Measurements from ENCODE around the gene GRAP2. TPM values are rescaled to one million over a fixed set of nuclear protein-coding genes. Genes with fewer than 3 reads are reported as not detected.

The GRAP2 gene
- total and polyA plus RNA-seq, 2 of the 8 experiments (the other 6 are each of a cell fraction or from before 2014, with no cell fraction given), result 0.08 TPM; not detected in 1

- WGBS, 2 experiments (ENCODE audit: extremely low coverage in 1 of 2, insufficient coverage in 1 of 2, insufficient read length in 1 of 2, insufficient replicate concordance in 2 of 2, low coverage in 1 of 2, low lambda C conversion rate in 2 of 2, missing lambda C conversion rate in 1 of 2), result 88% methylated on average over 2 of the region's 2 CpGs; no CpG with 5 or more reads in 1 of the 2 experiments
- no peak overlapping the region; the same call in 1 of the 2 replicates for H3K18ac ChIP-seq (ENCODE audit: extremely low read depth, low read length)
- H2BK12ac ChIP-seq (ENCODE audit: low read depth, low read length), result no peak overlapping the region
- ChIA-PET POLR2A (ENCODE audit: partially characterized antibody) (interaction anchor here (1.4 to 2.0 kb wide), 4 partner anchors 11 to 93 kb away, joined by 3 to 11 read pairs (median 9); no protein-coding TSS in a partner anchor), CTCF (ENCODE audit: partially characterized antibody) (interaction anchor here (0.6 to 4.1 kb wide), 21 partner anchors 10 to 339 kb away, joined by 3 to 110 read pairs (median 6); partner anchors contain the start of gene FAM83F)
- H3K79me2 ChIP-seq (ENCODE audit: control insufficient read depth in 1 of 2, insufficient read depth in 2 of 2, low read length in 2 of 2), result no peaks in the 10 kb centered on the region
- H2BK15ac ChIP-seq (ENCODE audit: low read length), result no peak overlapping the region
- no peak overlapping the region for H3K4ac ChIP-seq (replicated peaks; ENCODE audit: insufficient read length, low read depth, low read length)
- DNase-seq (ENCODE audit: low read depth in 1 of 2, low spot score in 2 of 2), result no peak
- peaks cover 0 to 2% (median 0%) of the 10 kb centered on the region in 4 experiments; a peak in 1 of 7 replicates for H3K27me3 ChIP-seq (replicated peaks in 1 of 4; ENCODE audit: control insufficient read depth in 3 of 4, extremely low read depth in 1 of 4, insufficient read depth in 3 of 4, low read length in 3 of 4)
- no peak overlapping the region for H3K4me2 ChIP-seq (ENCODE audit: insufficient read depth in 1 of 2, low read depth in 2 of 2, low read length in 2 of 2)
- no peak overlapping the region for H2AFZ ChIP-seq (ENCODE audit: low read length)
- H4K91ac ChIP-seq (replicated peaks; ENCODE audit: insufficient read length, low read length), result no peak overlapping the region
- H2BK20ac ChIP-seq (ENCODE audit: low read length), result no peak overlapping the region
- H2BK5ac ChIP-seq (ENCODE audit: low read depth, low read length), result no peak overlapping the region
- H3K4me3 ChIP-seq (ENCODE audit: extremely low read depth in 1 of 4, insufficient read depth in 2 of 4, low read depth in 3 of 4, low read length in 4 of 4), result no peak overlapping the region
- no peak overlapping the region for H3K23ac ChIP-seq (ENCODE audit: insufficient read length)
- no peak overlapping the region for H3K56ac ChIP-seq (replicated peaks; ENCODE audit: insufficient read length, low read depth, low read length)
- H3K79me1 ChIP-seq (ENCODE audit: low read depth, low read length), result no peaks in the 10 kb centered on the region
- H3K14ac ChIP-seq (ENCODE audit: insufficient read length), result no peak overlapping the region
- no peak overlapping the region for H2BK120ac ChIP-seq (replicated peaks; ENCODE audit: low read depth, low read length)
- H3K4me1 ChIP-seq (replicated peaks in 1 of 4; ENCODE audit: control insufficient read depth in 3 of 4, insufficient read depth in 4 of 4, low read length in 3 of 4), result peaks cover 0 to 11% (median 5%) of the 10 kb centered on the region in 4 experiments; a peak in 5 of 7 replicates
- FAIRE-seq, result no peak
- H4K8ac ChIP-seq (ENCODE audit: extremely low read depth, insufficient read depth, low read length), result no peak overlapping the region
- H3K23me2 ChIP-seq (ENCODE audit: low read depth, low read length), result no peaks in the 10 kb centered on the region; the same call in 1 of the 2 replicates
- H2AK5ac ChIP-seq (ENCODE audit: low read depth, low read length), result no peak overlapping the region
- no peak overlapping the region for H3K9ac ChIP-seq (replicated peaks in 1 of 4; ENCODE audit: extremely low read depth in 1 of 4, low read depth in 3 of 4, low read length in 3 of 4)
- H3K36me3 ChIP-seq (ENCODE audit: control insufficient read depth in 2 of 4, insufficient read depth in 4 of 4, low read length in 3 of 4), result no peaks in the 10 kb centered on the region
- H4K20me1 ChIP-seq (replicated peaks in 1 of 2; ENCODE audit: control insufficient read depth in 1 of 2, insufficient read depth in 2 of 2, low read length in 2 of 2), result no peaks in the 10 kb centered on the region
- H3K9me3 ChIP-seq (ENCODE audit: insufficient read depth in 2 of 2, low read depth in 1 of 2, low read length in 1 of 2), result no peaks in the 10 kb centered on the region
- no peak overlapping the region for H4K5ac ChIP-seq (ENCODE audit: insufficient read length, low read depth, low read length)
- H3K27ac ChIP-seq (ENCODE audit: low read depth, low read length), result no peak overlapping the region
- TF ChIP-seq ATF2 (IDR thresholded peaks at IDR 0.05; ENCODE audit: low read length) (no peak), FOSL1 (IDR thresholded peaks at IDR 0.05; ENCODE audit: insufficient read depth, low read depth, low read length) (no peak), RBBP5 (IDR thresholded peaks at IDR 0.05; ENCODE audit: borderline replicate concordance, low read depth, low read length) (no peak), SP4 (IDR thresholded peaks at IDR 0.05; ENCODE audit: low read length) (no peak), MAX (IDR thresholded peaks at IDR 0.05) (no peak)
These were observed 31.3 kb downstream of the GRAP2 start for GRCh38 chr22:39932166-39932565.

Data from H1 (cell line).